HEK293 (cell line): ENCODE results near the gene ADAR.

Experiments used
- ZNF37A ChIP-seq: fragments of 450-650 bp; IDR thresholded peaks from 2 replicates; pipeline ENCODE4 v1.5.1; 2018; ENCODE audit warnings: missing biosample characterization, missing genetic modification characterization
- ZNF843 ChIP-seq: fragments of 450-650 bp; formaldehyde crosslinking; IDR thresholded peaks from 2 replicates; pipeline ENCODE4 v1.5.1; 2016; ENCODE audit warnings: missing biosample characterization, missing genetic modification characterization
- TF ChIP-seq, protein P1 (sequence below): fragments of 450-650 bp; formaldehyde crosslinking; IDR thresholded peaks from 2 replicates; pipeline ENCODE4 v1.5.1; 2016; ENCODE audit warnings: missing biosample characterization, missing genetic modification characterization
- TF ChIP-seq, protein P2 (sequence below): sonication (generic); formaldehyde crosslinking; IDR thresholded peaks from 2 replicates; pipeline ENCODE4 v1.8.1; 2022; ENCODE audit warnings: mild to moderate bottlenecking, moderate library complexity, missing genetic modification reagents
- TF ChIP-seq, protein P3 (sequence below): fragments of 450-650 bp; formaldehyde crosslinking; IDR thresholded peaks from 2 replicates; pipeline ENCODE4 v1.5.1; 2016; ENCODE audit warnings: missing biosample characterization, missing genetic modification characterization

DNA sequence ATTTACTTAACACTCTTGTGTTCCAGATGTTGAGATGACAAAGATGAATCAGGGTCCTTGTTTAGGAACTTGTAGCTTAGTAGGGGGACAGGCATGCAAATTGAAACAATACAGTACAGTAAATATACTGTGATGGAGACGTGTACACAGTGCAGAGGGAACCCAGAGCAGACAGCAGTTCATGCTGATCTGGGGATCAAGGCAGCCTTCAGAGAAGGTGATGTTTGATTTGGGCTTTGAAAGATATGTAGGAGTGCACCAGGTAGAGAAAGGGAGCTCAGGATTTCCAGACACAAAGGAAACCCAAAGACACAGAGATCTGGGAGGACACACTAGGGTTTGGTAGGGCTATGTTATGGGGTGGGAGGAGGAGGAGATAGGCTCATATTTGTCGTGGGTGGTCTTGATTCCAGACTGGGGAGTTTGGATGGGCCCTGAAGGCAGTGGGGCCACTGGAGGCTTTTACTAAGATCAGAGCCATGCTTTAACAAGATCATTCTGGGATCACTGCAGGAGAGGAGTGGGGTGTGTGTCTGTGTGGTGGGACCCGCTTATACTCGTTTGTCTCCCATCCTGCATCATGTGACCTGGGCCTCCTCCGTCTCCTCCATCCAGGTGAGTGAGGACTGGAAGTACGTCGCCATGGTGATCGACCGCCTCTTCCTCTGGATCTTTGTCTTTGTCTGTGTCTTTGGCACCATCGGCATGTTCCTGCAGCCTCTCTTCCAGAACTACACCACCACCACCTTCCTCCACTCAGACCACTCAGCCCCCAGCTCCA is 32.6 kb downstream of the ADAR start:
- TF ChIP-seq, protein P1, sequence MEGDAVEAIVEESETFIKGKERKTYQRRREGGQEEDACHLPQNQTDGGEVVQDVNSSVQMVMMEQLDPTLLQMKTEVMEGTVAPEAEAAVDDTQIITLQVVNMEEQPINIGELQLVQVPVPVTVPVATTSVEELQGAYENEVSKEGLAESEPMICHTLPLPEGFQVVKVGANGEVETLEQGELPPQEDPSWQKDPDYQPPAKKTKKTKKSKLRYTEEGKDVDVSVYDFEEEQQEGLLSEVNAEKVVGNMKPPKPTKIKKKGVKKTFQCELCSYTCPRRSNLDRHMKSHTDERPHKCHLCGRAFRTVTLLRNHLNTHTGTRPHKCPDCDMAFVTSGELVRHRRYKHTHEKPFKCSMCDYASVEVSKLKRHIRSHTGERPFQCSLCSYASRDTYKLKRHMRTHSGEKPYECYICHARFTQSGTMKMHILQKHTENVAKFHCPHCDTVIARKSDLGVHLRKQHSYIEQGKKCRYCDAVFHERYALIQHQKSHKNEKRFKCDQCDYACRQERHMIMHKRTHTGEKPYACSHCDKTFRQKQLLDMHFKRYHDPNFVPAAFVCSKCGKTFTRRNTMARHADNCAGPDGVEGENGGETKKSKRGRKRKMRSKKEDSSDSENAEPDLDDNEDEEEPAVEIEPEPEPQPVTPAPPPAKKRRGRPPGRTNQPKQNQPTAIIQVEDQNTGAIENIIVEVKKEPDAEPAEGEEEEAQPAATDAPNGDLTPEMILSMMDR (tag by site-specific recombination), result no peak
- TF ChIP-seq, protein P2, sequence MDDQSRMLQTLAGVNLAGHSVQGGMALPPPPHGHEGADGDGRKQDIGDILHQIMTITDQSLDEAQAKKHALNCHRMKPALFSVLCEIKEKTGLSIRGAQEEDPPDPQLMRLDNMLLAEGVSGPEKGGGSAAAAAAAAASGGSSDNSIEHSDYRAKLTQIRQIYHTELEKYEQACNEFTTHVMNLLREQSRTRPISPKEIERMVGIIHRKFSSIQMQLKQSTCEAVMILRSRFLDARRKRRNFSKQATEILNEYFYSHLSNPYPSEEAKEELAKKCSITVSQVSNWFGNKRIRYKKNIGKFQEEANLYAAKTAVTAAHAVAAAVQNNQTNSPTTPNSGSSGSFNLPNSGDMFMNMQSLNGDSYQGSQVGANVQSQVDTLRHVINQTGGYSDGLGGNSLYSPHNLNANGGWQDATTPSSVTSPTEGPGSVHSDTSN (CRISPR knock-in tag), result no peak
- TF ChIP-seq ZNF37A (tag by site-specific recombination) (no peak), ZNF843 (tag by site-specific recombination) (no peak)
- TF ChIP-seq, protein P3, sequence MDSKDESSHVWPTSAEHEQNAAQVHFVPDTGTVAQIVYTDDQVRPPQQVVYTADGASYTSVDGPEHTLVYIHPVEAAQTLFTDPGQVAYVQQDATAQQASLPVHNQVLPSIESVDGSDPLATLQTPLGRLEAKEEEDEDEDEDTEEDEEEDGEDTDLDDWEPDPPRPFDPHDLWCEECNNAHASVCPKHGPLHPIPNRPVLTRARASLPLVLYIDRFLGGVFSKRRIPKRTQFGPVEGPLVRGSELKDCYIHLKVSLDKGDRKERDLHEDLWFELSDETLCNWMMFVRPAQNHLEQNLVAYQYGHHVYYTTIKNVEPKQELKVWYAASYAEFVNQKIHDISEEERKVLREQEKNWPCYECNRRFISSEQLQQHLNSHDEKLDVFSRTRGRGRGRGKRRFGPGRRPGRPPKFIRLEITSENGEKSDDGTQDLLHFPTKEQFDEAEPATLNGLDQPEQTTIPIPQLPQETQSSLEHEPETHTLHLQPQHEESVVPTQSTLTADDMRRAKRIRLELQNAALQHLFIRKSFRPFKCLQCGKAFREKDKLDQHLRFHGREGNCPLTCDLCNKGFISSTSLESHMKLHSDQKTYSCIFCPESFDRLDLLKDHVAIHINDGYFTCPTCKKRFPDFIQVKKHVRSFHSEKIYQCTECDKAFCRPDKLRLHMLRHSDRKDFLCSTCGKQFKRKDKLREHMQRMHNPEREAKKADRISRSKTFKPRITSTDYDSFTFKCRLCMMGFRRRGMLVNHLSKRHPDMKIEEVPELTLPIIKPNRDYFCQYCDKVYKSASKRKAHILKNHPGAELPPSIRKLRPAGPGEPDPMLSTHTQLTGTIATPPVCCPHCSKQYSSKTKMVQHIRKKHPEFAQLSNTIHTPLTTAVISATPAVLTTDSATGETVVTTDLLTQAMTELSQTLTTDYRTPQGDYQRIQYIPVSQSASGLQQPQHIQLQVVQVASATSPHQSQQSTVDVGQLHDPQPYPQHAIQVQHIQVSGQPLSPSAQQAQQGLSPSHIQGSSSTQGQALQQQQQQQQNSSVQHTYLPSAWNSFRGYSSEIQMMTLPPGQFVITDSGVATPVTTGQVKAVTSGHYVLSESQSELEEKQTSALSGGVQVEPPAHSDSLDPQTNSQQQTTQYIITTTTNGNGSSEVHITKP, result no peak
